Upper lobe of right lung (tissue), 1 donor: ENCODE data around the gene TCOF1. TPM values are rescaled to one million over a fixed set of nuclear protein-coding genes. Genes with fewer than 3 reads are reported as not detected.

Experiments used
- ATAC-seq: fragments of 200-7000 bp; cut with Tn5 transposase; one replicate; pipeline ENCODE4 v1.9.1; 2020; ENCODE audit warnings: mild to moderate bottlenecking, moderate library complexity
- DNase-seq: peaks from one replicate; pipeline ENCODE4 v3.0.0-alpha.2; 2020
- H3K27ac ChIP-seq: fragments of 200-600 bp; one replicate; pipeline ENCODE4 v1.8.0; 2022
- H3K27me3 ChIP-seq: fragments of 200-600 bp; one replicate; pipeline ENCODE4 v1.8.0; 2022; ENCODE audit warnings: mild to moderate bottlenecking
- H3K36me3 ChIP-seq: fragments of 200-600 bp; one replicate; pipeline ENCODE4 v1.8.0; 2022
- H3K4me1 ChIP-seq: fragments of 200-600 bp; one replicate; pipeline ENCODE4 v1.8.0; 2022
- H3K4me3 ChIP-seq: fragments of 200-600 bp; one replicate; pipeline ENCODE4 v1.8.0; 2022; ENCODE audit warnings: mild to moderate bottlenecking
- H3K9me3 ChIP-seq: fragments of 200-600 bp; one replicate; pipeline ENCODE4 v1.8.0; 2022
- CTCF ChIP-seq: fragments of 200-600 bp; IDR thresholded peaks from one replicate; pipeline ENCODE4 v1.8.0; 2022; ENCODE audit warnings: antibody characterized with exemption
- intact Hi-C: fragments of 100-400 bp; cut with DNase I; formaldehyde crosslinking; loops from one replicate; pipeline ENCODE4 v1.11.0; 2022
- total RNA-seq: library from RNA; stranded (reverse); fragmentation: NEBNext Ultra II Directional; extraction: Animal tissue kit (Norgen Biotek cat#: 25700); gene quantifications from one replicate; pipeline ENCODE4 v1.2.1, GENCODE V29; 2021
- donor health status: DM: no; HTN: yes; CAD: no; lungs with severe emphysema.

TCOF1 gene
- total RNA-seq, 1 donor from 2014 or later: 31.1 TPM

GRCh38 chr5:150443242-150444075, 86.0 kb downstream of the TCOF1 start:
- peaks cover 52% of the 10 kb centered on the region for H3K36me3 ChIP-seq
- no peak for TF ChIP-seq CTCF
- no peaks in the 10 kb centered on the region for H3K27me3 ChIP-seq
- H3K4me3 ChIP-seq: no peak overlapping the region
- no peak overlapping the region for H3K27ac ChIP-seq
- H3K9me3 ChIP-seq: no peaks in the 10 kb centered on the region
- H3K4me1 ChIP-seq: peaks cover 11% of the 10 kb centered on the region
- no peak for ATAC-seq
- intact Hi-C loops: no loop called here
- no peak for DNase-seq

GRCh38 chr5:150444770-150445169, 87.3 kb downstream of the TCOF1 start:
- no peak for ATAC-seq
- intact Hi-C loops: no loop called here
- DNase-seq: no peak
- H3K27me3 ChIP-seq: no peaks in the 10 kb centered on the region
- H3K36me3 ChIP-seq: peaks cover 52% of the 10 kb centered on the region
- no peak overlapping the region for H3K4me3 ChIP-seq
- no peak for TF ChIP-seq CTCF
- H3K4me1 ChIP-seq: peaks cover 14% of the 10 kb centered on the region
- no peak overlapping the region for H3K27ac ChIP-seq
- no peaks in the 10 kb centered on the region for H3K9me3 ChIP-seq

GRCh38 chr5:150446088-150446487, 88.6 kb downstream of the TCOF1 start:
- ATAC-seq (no peak), DNase-seq (no peak)
- Histone ChIP-seq H3K27me3 (no peaks in the 10 kb centered on the region), H3K4me3 (no peak overlapping the region), H3K27ac (no peak overlapping the region), H3K9me3 (no peaks in the 10 kb centered on the region), H3K4me1 (peaks cover 14% of the 10 kb centered on the region), H3K36me3 (peaks cover 52% of the 10 kb centered on the region)
- no peak for TF ChIP-seq CTCF
- intact Hi-C loops: no loop called here

GRCh38 chr5:150446583-150446982, 89.1 kb downstream of the TCOF1 start:
- DNase-seq (no peak), ATAC-seq (no peak)
- Histone ChIP-seq H3K9me3 (no peaks in the 10 kb centered on the region), H3K4me3 (no peak overlapping the region), H3K4me1 (peaks cover 14% of the 10 kb centered on the region), H3K27me3 (no peaks in the 10 kb centered on the region), H3K36me3 (peaks cover 52% of the 10 kb centered on the region), H3K27ac (no peak overlapping the region)
- no peak for TF ChIP-seq CTCF
- intact Hi-C loops: no loop called here

- intact Hi-C loops: no loop called here
- DNase-seq: no peak
- Histone ChIP-seq H3K4me1 (peaks cover 14% of the 10 kb centered on the region), H3K9me3 (no peaks in the 10 kb centered on the region), H3K27me3 (no peaks in the 10 kb centered on the region), H3K4me3 (no peak overlapping the region), H3K36me3 (peaks cover 52% of the 10 kb centered on the region), H3K27ac (no peak overlapping the region)
- no peak for TF ChIP-seq CTCF
- no peak for ATAC-seq
Observed at GRCh38 chr5:150447188-150447587, 89.7 kb downstream of the TCOF1 start.
